Fibroblast of villous mesenchyme (primary cell): ENCODE results near the gene PTPRU. TPM values are rescaled to one million over a fixed set of nuclear protein-coding genes. Genes with fewer than 3 reads are reported as not detected.

ENCODE experiments used
- DNase-seq: peaks from one replicate; pipeline ENCODE4 v3.0.0-alpha.2; 2010; ENCODE audit warnings: low read depth
- H3K4me3 ChIP-seq: 2 replicates; pipeline ENCODE4 v1.5.1; 2011; ENCODE audit warnings: low read depth, mild to moderate bottlenecking, low read length
- CTCF ChIP-seq: IDR thresholded peaks from 2 replicates; pipeline ENCODE4 v1.5.1; 2012; ENCODE audit warnings: low read depth, mild to moderate bottlenecking, low read length; ENCODE audit not compliant: insufficient read depth
- total RNA-seq: library from RNA; depleted of rRNA; stranded (reverse); fragments of >200 nt; gene quantifications from 2 replicates; pipeline ENCODE4 v1.2.3, GENCODE V29; 2012

The PTPRU gene
- total RNA-seq, 1 donor: 6.9 TPM

GRCh38 chr1:29327223-29327935, 91.1 kb downstream of the PTPRU start:
- TF ChIP-seq CTCF: no peak
- DNase-seq: no peak
- H3K4me3 ChIP-seq: no peak overlapping the region

DNA sequence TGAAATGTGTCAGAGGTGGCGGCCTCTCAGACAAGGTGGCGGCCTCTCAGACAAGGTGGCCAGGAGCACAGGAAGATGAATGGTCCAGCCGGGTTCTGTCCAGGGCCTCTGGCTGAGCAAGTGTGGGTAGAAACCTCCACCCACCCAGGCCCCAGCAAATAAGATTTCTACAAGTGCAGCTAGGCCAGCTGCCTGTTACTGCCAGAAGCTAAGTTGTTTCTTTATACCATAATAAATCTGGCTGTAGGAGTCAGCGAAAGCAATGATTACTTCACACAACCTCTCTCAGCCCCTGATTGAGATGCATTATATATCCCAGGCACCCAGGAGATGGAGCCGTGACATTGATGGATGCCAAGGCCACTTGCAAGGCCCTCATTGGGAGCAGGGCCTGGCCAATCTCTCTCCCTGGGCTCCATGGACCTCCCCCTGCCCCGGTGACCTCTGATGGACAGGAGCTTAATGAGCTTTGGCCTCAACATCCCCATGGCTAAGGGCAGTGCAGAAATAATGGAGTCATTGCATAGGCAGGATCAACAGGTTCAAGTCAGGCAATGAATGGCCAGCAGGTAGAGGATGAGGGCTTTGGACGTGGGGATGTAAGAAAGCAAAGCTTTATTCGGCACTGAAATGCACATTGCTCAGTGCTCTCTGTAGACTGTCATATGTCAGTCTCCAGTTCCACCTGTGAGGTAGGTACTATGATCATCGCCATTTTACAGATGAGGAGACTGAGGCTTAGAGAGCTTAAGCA, 92.9 kb downstream of the PTPRU start:
- no peak for TF ChIP-seq CTCF
- DNase-seq: no peak
- no peak overlapping the region for H3K4me3 ChIP-seq

DNA sequence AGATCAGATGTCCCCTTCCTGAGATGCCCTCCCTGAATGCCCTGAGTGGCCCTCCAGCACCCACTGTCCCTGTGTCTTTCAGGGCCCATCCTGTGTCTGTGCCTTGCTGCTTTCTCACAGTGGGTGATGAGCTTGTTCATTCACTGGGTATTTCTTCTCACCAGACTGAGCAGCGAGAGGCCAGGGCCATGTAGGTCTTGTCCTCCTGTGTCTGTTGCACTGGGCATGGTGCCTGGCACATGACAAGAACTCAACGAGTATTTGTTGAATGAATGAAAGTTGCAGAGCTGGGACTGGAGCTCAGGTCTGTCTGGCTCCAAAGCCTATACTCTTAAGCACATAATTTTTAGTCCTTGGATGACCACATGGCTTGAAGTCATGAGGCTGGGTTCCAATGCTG, 93.8 kb downstream of the PTPRU start:
- TF ChIP-seq CTCF: no peak
- no peak overlapping the region for H3K4me3 ChIP-seq
- DNase-seq: no peak

GRCh38 chr1:29330856-29331255, 94.5 kb downstream of the PTPRU start:
- no peak overlapping the region for H3K4me3 ChIP-seq
- DNase-seq: no peak
- no peak for TF ChIP-seq CTCF

GRCh38 chr1:29331309-29331708, 95.0 kb downstream of the PTPRU start:
- TF ChIP-seq CTCF: no peak
- DNase-seq: no peak
- no peak overlapping the region for H3K4me3 ChIP-seq

GRCh38 chr1:29331729-29332128, 95.4 kb downstream of the PTPRU start:
- H3K4me3 ChIP-seq: no peak overlapping the region
- no peak for TF ChIP-seq CTCF
- no peak for DNase-seq
